GM12878 (cell line): ENCODE results near the gene LRRC47. TPM values are rescaled to one million over a fixed set of nuclear protein-coding genes. Genes with fewer than 3 reads are reported as not detected.

Experiments
- BACH1 ChIP-seq: fragments of 450-650 bp; IDR thresholded peaks from 2 replicates; pipeline ENCODE4 v1.6.1; 2017; ENCODE audit warnings: mild to moderate bottlenecking, borderline replicate concordance
- BHLHE40 ChIP-seq, 2 experiments: fragments of 450-650 bp in 1 of 2; IDR thresholded peaks; 2 replicates each; pipeline ENCODE4 v1.6.1; 2011 to 2017; ENCODE audit warnings: low read depth in 2 of 2, borderline replicate concordance in 1 of 2, improper control_type of control experiment in 1 of 2, low read length in 1 of 2, mild to moderate bottlenecking in 1 of 2
- DPF2 ChIP-seq: fragments of 450-650 bp; IDR thresholded peaks from 2 replicates; pipeline ENCODE4 v1.6.1; 2017; ENCODE audit warnings: mild to moderate bottlenecking
- HCFC1 ChIP-seq: fragments of 150-350 bp; IDR thresholded peaks from 2 replicates; pipeline ENCODE4 v1.6.1; 2014; ENCODE audit warnings: low read length
- IKZF1 ChIP-seq: fragments of 450-650 bp; conservative IDR thresholded peaks from 2 replicates; pipeline ENCODE4 v1.6.1; 2017; ENCODE audit warnings: antibody characterized with exemption, mild to moderate bottlenecking
- MEF2A ChIP-seq: IDR thresholded peaks from 2 replicates; pipeline ENCODE4 v1.6.1; 2011; ENCODE audit warnings: low read depth, mild to moderate bottlenecking, low read length, moderate library complexity; ENCODE audit not compliant: insufficient read depth
- MYB ChIP-seq: fragments of 150-350 bp; IDR thresholded peaks from 2 replicates; pipeline ENCODE4 v1.6.1; 2014; ENCODE audit warnings: mild to moderate bottlenecking, low read depth, low read length, borderline replicate concordance
- NKRF ChIP-seq: fragments of 450-650 bp; conservative IDR thresholded peaks from 2 replicates; pipeline ENCODE4 v1.6.1; 2017; ENCODE audit warnings: mild to moderate bottlenecking, moderate library complexity
- RB1 ChIP-seq: fragments of 450-650 bp; formaldehyde crosslinking; IDR thresholded peaks from 2 replicates; pipeline ENCODE4 v1.6.1; 2017; ENCODE audit warnings: mild to moderate bottlenecking, borderline replicate concordance
- STAT1 ChIP-seq: fragments of 450-650 bp; conservative IDR thresholded peaks from 2 replicates; pipeline ENCODE4 v1.6.1; 2014; ENCODE audit warnings: antibody characterized with exemption, mild to moderate bottlenecking
- polyA plus RNA-seq, 11 experiments: library from polyadenylated mRNA; depleted of rRNA in 4 of 11; unstranded in 6 of 11; stranded (reverse) in 5 of 11; fragments of >200 nt; fragmentation: Nextera tagmentation in 4 of 11; fragmentation: Illumina TruSeq in 1 of 11; extraction: Ambion mirVana in 4 of 11; extraction: Trizol in 1 of 11; gene quantifications; 1 replicate in 1 of 11; 2 replicates in 10 of 11; pipeline versions ENCODE4 v1.2.1 to v1.2.3, GENCODE V29; 2011 to 2016; ENCODE audit warnings: inconsistent platforms in 2 of 11, missing spikeins in 2 of 11, low read depth in 1 of 11
- total RNA-seq, 4 experiments: library from RNA; depleted of rRNA in 3 of 4; stranded (reverse); fragments of >200 nt in 3 of 4; fragmentation: Illumina TruSeq in 1 of 4; extraction: Trizol in 1 of 4; gene quantifications; 2 replicates each; pipeline versions ENCODE4 v1.2.1 to v1.2.3, GENCODE V29; 2013 to 2021

LRRC47 gene
- total and polyA plus RNA-seq, 10 of the 15 experiments (the other 5 are each of a cell fraction or from before 2014, with no cell fraction given): 2.5 to 34.6 (median 18.2) TPM

GRCh38 chr1:3772027-3772714 lies 24.1 kb downstream of the LRRC47 start (continued):
- TF ChIP-seq DPF2 (peak; percentile 40), BHLHE40 (IDR thresholded peaks at IDR 0.05; ENCODE audit: borderline replicate concordance in 1 of 2, low read depth in 2 of 2, low read length in 1 of 2) (peak; percentile 76 to 88), MEF2A (no peak), MYB (no peak), STAT1 (no peak), RB1 (0 out of 2 replicates have a peak, but pooled peaks have one; percentile 53), NKRF (peak; percentile 69; the same call in 1 of the 2 replicates), HCFC1 (peak; percentile 30; the same call in 1 of the 2 replicates), BACH1 (peak; percentile 48; the same call in 1 of the 2 replicates), IKZF1 (peak; percentile 63)
